ENCODE measurements around the gene VAPA. TPM values are rescaled to one million over a fixed set of nuclear protein-coding genes. Genes with fewer than 3 reads are reported as not detected.

VAPA gene
- total RNA-seq, 1 experiment from 2014 or later, result 137 TPM

DNA sequence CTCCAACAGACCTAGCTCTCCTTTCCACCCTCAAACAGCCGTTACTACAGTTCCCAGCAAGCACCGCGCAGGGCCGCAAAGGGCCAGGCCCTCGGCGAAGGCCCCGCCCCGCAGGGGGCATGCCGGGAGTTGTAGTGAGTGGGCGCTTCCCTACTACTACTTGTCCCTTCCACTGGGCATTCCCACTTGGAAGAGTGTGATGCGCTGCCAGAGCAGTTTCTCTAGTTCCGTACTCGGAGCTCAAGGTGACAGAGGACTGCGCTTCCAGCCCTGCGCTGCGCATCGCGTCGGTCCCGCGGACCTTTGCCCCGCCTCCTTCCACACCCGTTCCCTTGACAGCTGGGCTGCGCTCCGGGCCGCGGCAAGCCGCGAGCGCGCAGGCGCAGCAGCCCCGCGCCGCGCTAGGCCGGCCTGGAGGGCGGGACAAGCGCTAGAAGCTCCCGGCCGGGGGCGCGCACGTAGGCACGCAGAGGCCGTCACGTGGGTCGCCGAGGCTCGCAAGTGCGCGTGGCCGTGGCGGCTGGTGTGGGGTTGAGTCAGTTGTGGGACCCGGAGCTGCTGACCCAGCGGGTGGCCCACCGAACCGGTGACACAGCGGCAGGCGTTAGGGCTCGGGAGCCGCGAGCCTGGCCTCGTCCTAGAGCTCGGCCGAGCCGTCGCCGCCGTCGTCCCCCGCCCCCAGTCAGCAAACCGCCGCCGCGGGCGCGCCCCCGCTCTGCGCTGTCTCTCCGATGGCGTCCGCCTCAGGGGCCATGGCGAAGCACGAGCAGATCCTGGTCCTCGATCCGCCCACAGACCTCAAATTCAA, at the start of gene VAPA (continued):
- TF ChIP-seq, protein P1, sequence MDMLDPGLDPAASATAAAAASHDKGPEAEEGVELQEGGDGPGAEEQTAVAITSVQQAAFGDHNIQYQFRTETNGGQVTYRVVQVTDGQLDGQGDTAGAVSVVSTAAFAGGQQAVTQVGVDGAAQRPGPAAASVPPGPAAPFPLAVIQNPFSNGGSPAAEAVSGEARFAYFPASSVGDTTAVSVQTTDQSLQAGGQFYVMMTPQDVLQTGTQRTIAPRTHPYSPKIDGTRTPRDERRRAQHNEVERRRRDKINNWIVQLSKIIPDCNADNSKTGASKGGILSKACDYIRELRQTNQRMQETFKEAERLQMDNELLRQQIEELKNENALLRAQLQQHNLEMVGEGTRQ (CRISPR knock-in tag; IDR thresholded peaks at IDR 0.05), result peak; percentile 98
- TF ChIP-seq JAZF1 (CRISPR knock-in tag; IDR thresholded peaks at IDR 0.05) (no peak), CREB1 (CRISPR knock-in tag; IDR thresholded peaks at IDR 0.05) (no peak), ZNF232 (CRISPR knock-in tag; IDR thresholded peaks at IDR 0.05) (peak; percentile 67; the same call in 1 of the 2 replicates), EMX1 (CRISPR knock-in tag; IDR thresholded peaks at IDR 0.05) (no peak), E2F4 (CRISPR knock-in tag; IDR thresholded peaks at IDR 0.05; ENCODE audit: borderline replicate concordance, low read depth) (no peak; the same call in 1 of the 2 replicates), JUN (CRISPR knock-in tag; IDR thresholded peaks at IDR 0.05) (0 out of 2 replicates have a peak, but pooled peaks have one; percentile 64), ZNF423 (CRISPR knock-in tag; IDR thresholded peaks at IDR 0.05) (no peak), SMAD4 (CRISPR knock-in tag; IDR thresholded peaks at IDR 0.05) (0 out of 2 replicates have a peak, but pooled peaks have one; percentile 36), ATF1 (CRISPR knock-in tag; IDR thresholded peaks at IDR 0.05) (no peak), E2F1 (CRISPR knock-in tag; IDR thresholded peaks at IDR 0.05) (no peak), FOXP4 (CRISPR knock-in tag; IDR thresholded peaks at IDR 0.05) (peak; percentile 40; the same call in 1 of the 2 replicates), ZNF219 (CRISPR knock-in tag; IDR thresholded peaks at IDR 0.05; ENCODE audit: borderline replicate concordance) (no peak; the same call in 1 of the 2 replicates)
- TF ChIP-seq, protein P2, sequence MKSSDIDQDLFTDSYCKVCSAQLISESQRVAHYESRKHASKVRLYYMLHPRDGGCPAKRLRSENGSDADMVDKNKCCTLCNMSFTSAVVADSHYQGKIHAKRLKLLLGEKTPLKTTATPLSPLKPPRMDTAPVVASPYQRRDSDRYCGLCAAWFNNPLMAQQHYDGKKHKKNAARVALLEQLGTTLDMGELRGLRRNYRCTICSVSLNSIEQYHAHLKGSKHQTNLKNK (CRISPR knock-in tag; IDR thresholded peaks at IDR 0.05), result no peak
- TF ChIP-seq, protein P3, sequence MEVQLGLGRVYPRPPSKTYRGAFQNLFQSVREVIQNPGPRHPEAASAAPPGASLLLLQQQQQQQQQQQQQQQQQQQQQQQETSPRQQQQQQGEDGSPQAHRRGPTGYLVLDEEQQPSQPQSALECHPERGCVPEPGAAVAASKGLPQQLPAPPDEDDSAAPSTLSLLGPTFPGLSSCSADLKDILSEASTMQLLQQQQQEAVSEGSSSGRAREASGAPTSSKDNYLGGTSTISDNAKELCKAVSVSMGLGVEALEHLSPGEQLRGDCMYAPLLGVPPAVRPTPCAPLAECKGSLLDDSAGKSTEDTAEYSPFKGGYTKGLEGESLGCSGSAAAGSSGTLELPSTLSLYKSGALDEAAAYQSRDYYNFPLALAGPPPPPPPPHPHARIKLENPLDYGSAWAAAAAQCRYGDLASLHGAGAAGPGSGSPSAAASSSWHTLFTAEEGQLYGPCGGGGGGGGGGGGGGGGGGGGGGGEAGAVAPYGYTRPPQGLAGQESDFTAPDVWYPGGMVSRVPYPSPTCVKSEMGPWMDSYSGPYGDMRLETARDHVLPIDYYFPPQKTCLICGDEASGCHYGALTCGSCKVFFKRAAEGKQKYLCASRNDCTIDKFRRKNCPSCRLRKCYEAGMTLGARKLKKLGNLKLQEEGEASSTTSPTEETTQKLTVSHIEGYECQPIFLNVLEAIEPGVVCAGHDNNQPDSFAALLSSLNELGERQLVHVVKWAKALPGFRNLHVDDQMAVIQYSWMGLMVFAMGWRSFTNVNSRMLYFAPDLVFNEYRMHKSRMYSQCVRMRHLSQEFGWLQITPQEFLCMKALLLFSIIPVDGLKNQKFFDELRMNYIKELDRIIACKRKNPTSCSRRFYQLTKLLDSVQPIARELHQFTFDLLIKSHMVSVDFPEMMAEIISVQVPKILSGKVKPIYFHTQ (CRISPR knock-in tag; IDR thresholded peaks at IDR 0.05), result no peak

GRCh38 chr18:9865764-9866490, 47.9 kb upstream of the VAPA start:
- ATAC-seq, result no peak
- H3K27me3 Mint-ChIP-seq (ENCODE audit: low read depth), result peaks cover 5% of the 10 kb centered on the region; the same call in 1 of the 2 replicates
- no peak overlapping the region for H3K4me3 Mint-ChIP-seq
- peaks cover 25% of the 10 kb centered on the region for H3K36me3 Mint-ChIP-seq
- H3K27ac Mint-ChIP-seq, result no peak overlapping the region
- POLR2A ChIA-PET, result no interaction called here
- DNase-seq (ENCODE audit: low spot score), result no peak
- CTCF ChIA-PET, result no interaction called here
- H3K9me3 Mint-ChIP-seq, result peaks cover 27% of the 10 kb centered on the region
- peaks cover 24% of the 10 kb centered on the region for H3K4me1 Mint-ChIP-seq
- TF ChIP-seq, protein P2 (CRISPR knock-in tag; IDR thresholded peaks at IDR 0.05), result no peak
- TF ChIP-seq EMX1 (CRISPR knock-in tag; IDR thresholded peaks at IDR 0.05), result no peak
- TF ChIP-seq, protein P3 (CRISPR knock-in tag; IDR thresholded peaks at IDR 0.05), result no peak
- no peak for TF ChIP-seq NFYB (CRISPR knock-in tag; conservative IDR thresholded peaks at IDR 0.05; ENCODE audit: low read depth)
- no peak for TF ChIP-seq GRHL2 (CRISPR knock-in tag; IDR thresholded peaks at IDR 0.05; ENCODE audit: insufficient replicate concordance, severe bottlenecking)
- no peak for TF ChIP-seq ZNF317 (CRISPR knock-in tag; IDR thresholded peaks at IDR 0.05; ENCODE audit: borderline replicate concordance, low read depth)
- TF ChIP-seq TEAD1 (CRISPR knock-in tag; IDR thresholded peaks at IDR 0.05), result no peak
- TF ChIP-seq SMAD4 (CRISPR knock-in tag; IDR thresholded peaks at IDR 0.05), result no peak
- no peak for TF ChIP-seq FOXP1 (CRISPR knock-in tag; IDR thresholded peaks at IDR 0.05; ENCODE audit: borderline replicate concordance)
- no peak for TF ChIP-seq GABPB1 (CRISPR knock-in tag; IDR thresholded peaks at IDR 0.05)
- no peak for TF ChIP-seq JAZF1 (CRISPR knock-in tag; IDR thresholded peaks at IDR 0.05)
